HG02623 (cell line): ENCODE data around the gene SEC61A1.
A peak's percentile ranks its signal among the peaks of the same experiment; 100 is the strongest.

Experiments
- ATAC-seq: cut with Tn5 transposase; IDR thresholded peaks from one replicate; pipeline ENCODE4 v1.9.1; 2021; ENCODE audit warnings: moderate library complexity; ENCODE audit not compliant: unreplicated experiment

SEC61A1 gene

DNA sequence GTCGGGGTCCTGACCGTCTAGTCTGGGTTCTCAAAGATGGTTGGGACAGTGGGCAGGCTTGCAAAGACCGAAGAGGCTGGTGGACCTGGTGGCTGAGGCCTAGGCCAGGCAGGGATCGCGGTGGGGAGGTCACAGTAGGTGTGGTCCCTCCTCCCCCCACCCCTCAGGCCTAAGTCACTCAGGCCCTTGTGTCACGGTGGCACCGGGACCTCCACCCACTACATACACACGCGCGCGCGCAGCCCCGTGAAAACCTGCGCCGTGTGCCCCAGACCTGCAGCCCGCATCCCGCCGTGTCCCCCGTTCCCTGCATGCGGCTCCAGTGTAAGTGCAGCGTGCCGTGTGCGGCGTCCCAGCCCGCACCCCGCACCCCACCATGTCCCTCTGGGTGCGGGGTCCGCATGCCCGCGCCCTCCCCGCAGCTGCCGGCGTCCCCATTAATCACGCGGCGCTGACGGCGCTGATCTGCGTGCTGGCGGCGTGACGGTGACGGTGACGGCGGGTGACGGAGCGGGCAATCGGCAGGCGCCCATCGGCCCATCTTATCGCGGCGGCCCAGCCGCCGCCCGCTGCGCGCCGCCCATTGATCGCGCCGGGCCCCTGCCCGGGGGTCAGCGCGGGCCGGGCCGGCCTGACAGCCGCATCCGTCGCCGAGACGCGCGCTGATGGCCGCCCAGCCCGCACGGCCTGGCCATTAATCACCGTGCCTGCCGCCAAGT is 24.4 kb downstream of the SEC61A1 start:
- no peak for ATAC-seq

DNA sequence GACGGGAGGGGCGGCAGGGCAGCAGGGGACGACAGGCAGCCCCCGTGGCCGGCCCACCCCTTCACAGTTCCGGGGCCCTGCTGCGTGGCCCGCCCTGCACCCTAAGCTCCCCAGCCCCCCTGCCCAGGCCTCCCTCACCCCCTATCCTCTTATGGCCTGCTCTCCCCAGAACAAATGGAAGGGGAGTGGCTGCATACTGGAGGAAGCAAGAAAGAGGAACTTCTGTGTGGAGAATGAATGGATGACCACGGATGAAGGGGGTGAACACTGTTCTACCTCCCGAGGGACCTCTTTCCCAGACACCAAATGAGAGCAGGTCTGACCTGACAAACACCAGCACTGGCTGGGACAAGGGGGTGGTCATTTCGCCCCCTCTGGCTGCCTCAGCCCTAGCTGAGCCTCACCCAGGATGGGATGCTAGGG is 25.0 kb downstream of the SEC61A1 start:
- no peak for ATAC-seq

DNA sequence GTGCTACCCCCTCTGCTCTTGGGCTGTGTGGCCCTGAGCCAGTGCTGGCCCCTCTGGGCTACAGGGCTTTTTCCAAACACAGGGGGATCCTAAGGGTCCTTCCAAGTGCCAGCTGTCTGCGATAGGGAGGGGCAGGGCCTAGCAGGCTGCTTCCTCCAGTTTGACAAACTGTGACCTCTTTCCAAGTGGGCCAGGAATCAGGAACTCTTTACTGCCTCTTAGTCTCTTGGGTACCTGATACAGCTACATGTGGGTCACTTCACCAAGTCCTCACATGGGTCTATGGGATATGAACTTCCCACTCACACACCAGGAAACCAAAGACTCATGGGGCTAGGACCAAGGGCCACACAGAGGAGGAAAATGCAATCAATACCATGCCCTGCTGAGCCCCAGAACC is 25.4 kb downstream of the SEC61A1 start:
- no peak for ATAC-seq

DNA sequence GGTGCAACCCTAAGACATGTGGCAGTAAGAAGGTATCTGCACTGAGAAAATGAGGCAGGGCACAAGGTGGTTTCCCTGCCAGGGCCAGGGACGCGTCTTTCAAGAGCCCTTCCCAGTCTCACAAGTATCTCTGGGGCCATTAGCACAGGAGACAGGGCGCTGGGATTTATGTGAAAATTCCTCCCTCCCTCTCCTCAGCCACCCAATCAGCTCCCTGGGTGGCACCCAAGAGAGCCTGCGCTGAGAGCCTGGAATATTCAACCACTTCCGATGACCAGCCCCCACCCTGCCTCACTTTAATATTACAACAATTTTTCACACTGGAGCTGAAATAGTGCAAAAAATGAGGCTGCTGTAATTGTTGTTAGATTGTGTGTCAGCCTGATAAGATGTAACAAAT is 26.1 kb downstream of the SEC61A1 start:
- ATAC-seq = no peak

DNA sequence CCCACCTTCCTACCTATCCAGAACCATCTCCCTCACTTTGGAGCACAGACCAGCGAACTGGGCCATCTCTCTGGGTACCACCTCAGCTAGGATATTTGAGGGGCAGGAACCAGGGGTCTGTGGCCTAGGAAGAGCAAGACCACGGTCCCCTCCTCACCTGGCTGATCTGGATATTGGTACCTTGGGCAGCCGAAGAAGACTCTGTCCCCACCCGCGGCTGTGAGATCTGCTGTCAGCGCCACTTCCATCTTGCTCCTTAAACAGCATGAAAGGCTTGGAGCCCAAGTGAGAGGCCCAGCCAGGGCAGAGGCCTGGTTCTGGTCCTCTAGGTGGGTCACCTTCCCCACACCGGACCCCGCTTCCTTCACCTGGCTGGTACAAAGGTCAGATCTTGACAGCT is 26.6 kb downstream of the SEC61A1 start:
- ATAC-seq = no peak

DNA sequence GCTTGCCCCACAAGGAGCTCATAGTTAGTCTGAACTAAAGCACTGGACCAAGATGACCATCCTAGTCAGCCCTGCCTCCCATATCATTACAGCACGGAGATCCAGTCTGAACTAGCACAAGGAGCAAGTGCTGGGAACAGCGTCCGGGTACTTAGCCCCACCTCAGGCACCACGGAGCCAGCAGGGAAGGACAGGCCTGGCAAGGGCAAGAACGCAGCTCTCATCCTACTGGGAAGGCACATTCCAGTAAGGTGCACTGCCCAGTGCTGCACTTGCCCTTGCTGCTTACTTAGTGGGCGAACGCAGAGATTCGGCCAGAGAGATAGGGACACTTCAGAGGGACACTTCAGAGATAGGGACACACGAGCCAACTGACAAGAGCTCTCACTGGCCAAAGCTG is 27.6 kb downstream of the SEC61A1 start:
- no peak for ATAC-seq

DNA sequence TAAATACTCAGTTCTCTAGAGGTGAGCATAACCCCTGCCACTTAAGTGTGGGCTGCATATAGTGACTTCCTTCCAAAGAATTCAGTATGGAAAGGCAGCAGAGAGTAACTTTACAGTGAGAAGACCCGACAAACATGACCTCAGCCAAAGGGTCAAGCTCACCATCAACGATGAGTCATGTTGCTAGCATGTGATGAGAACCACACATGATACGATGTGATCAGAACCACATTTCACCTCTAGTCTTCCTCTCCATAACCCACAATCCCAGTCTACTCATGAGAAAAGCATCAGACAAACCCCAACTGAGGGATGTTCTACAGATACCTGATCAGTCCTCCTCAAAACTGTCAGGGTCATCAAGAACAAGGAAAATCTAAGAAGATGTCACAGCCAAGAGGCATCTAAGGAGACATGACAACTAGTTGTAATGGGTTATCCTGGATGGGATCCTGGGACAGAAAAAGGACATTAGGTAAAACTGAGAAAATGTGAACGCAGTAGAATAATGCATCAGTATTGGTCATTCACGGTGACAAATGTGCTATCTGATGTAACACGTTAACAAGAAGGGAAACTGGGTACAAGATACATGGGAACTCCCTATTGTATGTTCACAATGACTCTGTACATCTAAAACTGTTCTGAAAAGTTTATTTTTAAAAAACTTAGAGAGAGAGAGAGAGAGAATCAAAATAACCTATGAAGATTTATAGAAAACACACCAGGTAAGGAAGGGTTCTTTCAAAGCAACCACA is 28.3 kb downstream of the SEC61A1 start:
- ATAC-seq = no peak

DNA sequence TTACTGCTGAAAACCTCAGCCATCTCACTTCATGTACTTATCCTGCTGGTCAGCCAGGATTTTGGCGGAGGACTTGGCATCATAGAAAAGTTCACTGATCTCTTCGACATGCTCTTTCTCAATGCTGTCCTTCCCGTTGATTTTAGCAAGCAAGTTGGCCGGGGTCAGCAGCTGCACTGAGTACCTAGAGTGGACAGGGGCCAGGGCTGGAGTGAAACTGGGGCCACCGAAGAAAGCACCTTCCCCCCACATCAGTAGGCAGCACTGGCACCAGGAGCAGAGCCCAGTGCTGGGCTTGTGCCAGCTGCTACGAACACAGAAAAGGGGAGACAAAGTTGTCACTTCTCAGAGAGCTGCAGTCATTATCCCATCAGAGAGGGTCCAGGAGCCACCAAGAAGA is 29.0 kb downstream of the SEC61A1 start:
- no peak for ATAC-seq

DNA sequence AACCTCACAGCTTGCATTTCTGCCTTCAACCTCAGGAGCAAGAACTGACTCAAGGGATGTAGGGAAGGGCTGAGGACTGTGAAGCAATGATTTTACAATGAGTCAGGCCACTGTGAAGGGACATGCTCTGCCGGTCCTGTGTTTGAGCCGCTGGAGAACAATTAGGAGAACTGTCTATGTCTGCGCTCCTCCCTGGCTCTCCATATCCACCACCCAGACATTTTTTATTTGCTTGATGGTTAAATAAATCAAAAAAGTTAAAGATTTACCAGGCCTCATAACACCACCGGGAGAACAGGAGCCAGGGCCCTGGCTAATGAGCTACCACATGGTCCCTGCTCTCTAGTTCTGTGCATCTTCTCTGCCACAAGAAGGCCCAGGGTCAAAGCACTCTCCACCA is 29.6 kb downstream of the SEC61A1 start:
- ATAC-seq = no peak

DNA sequence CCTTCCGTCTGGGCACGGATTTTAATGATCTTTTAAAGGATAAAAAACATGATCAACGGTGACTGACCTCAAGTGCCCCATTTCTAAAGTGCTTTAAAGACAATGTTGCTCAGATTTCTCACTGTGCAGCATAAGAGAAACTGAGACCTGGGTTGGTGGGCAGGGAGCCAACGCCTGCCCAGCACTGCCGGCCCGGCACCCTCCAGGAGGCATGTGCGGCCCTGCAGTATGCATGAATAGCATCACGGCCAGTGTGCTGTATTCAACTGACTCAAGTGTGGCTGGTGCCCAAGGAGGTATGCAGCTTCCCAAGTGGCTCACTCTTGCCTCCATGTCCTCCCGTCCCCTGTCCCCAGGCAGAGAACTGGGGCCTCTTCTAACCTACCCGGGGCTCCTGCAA is 30.3 kb downstream of the SEC61A1 start:
- no peak for ATAC-seq

DNA sequence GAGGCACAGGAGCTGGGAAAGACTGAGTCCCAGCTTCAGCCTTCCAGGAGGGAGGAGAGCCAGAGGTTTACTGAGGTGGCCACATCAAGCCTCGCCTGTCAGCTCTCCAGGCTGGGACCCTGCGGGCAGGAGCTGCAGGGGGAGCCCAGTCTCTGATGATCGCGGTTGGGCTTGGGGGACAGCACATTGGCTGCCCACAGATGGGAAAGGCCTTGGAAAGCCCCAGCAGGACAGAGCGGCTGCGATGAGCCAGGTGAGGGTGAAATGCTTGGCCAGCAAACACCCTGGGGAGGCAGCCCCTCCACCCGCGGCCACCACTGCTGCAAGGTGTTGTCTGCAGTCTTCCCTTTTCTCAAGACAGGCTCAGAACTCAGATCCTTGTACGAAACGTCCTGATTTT is 31.2 kb downstream of the SEC61A1 start:
- ATAC-seq = no peak

DNA sequence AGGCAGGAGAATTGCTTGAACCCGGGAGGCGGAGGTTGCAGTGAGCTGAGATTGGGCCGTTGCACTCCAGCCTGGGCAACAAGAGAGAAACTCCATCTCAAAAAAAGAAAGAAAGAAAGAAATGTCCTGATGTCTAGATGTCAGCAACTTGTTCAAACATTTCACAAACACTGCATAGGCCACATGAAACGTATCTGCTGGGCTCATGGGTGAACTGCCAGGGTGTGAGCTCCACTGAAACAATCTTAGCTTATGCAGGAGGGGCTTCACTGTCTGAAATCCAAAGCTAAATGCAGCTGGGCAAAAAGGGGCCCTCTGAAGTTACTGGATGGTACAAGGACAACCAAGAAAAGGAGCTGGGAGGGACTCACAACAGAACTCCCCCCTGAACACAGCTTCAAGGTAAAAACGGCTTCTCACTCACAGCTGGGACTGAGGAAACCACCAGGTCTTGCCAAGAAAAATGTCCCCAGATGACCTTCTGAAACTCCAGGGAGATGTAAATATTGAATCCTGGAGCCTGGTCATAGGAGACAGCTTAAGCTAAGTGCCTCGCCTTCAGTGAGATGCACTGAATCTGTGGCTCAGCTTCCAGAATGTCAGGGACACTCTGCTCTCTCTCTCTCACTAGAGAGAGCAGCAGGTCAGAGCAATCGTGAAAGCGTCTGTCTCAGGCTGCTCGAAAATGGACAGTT is 31.9 kb downstream of the SEC61A1 start:
- ATAC-seq = no peak

DNA sequence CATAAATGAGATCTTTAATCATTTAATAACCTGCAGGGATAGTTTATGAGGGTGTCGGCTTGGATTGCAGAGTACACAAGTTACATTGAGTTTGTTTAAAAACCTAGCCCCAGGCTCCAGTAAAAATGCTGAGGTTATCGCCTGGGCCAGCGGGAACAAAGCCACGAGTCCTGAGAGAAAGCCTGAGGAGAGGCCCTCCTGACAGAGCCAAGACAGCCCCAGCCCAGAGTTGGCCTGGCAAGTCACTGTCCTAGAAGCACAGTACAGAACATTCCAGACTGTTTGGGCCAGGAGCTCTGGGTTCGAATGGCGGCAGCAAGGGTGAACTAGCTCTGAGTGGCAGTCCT is 32.4 kb downstream of the SEC61A1 start:
- ATAC-seq = no peak

DNA sequence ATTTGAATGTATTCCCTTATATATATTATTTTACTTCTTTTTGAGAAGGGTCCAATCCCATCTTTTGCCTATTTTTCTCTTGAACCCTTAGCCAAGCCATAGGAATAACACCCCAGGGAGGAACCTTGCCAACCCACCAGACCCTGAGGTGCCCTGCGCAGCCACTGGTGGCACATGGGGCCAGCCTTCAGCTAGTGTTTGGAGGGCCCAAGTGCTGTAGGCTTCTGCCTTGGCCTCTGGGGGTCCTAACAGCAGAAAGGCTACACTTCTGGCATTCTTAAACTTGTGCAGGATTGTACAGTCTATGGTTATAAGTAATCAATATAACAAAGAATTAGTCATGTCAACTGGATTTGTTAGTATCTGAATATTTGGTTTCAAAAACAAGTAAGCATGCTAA is 36.9 kb downstream of the SEC61A1 start:
- no peak for ATAC-seq

DNA sequence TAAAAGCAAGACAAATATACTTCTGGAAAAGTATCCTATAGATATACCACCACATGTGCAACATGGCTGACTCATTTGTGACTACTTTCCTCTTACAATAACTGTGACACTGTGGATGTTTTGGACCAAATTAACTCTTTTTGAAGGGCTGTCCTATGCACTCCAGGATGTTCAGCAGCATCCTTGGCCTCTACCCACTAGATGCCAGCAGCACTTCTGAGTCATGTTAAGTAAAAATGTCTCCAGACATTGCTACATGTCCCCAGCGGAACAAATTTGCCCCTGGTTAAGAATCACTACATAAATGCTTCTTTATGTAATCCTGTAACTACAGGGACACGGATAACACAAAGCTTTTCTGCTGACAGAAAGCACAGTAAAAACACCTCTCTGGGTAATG is 39.3 kb downstream of the SEC61A1 start:
- no peak for ATAC-seq

DNA sequence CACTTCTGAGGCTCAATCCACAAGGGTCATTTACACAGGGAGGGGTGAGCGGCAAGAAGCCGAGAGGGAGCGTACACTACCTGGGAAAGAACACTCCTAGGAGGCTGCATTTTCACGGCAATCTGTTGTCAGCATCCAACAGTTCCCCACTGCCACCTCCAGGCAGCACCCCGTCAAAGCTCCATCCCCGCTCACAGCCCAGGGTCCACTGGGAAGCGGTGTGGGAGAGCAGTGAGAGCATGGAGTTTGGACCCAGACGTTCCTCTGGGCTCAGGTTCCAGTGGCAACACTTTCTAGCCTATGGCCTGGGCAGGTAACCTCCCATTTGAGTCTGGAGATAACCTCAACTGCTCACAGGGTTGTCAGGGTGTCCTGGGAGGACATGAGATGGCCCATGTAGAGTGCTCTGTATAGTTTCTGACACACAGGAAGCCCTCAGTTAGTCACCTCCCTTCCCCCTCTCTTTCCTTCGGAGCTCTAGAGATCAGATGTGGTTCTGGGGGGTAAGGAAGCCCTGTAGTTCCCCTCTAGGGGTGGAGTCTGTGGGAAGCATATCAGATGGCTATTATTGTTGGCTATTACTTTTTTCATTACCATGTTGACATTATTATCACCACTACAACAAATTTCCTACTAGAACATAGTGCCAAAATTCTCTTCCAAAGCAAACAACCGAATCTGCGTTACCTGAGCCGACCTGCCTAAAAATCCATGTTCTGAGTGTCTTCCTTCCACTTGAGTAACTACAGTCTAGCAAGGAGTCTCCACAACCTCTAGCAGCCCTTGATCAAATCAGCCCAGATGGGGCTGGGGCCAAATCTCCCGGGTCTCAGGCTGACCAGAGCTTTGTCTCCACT is 42.3 kb downstream of the SEC61A1 start:
- no peak for ATAC-seq

DNA sequence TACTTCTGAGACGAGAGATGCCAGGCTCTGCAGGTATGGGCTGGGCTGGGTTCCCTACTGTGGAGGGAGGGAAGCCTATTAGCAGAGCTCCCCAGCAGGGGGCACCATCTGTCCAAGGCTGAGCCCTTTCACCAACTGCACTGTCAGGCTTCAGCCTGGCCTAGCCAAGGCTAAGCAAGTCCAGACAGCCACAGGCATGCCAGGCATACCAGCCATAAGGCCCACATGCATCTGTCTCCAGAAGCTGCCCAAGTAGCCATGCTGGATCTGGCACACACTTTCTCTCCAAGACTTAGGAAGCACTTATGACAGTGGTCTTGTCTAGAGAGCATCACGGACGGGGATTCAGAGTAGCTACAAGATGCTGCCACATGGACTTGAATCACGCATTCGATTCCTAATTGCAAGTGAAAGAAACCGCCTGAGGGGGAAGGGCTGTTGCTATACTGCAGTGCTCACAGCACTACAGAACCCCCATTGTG is 43.0 kb downstream of the SEC61A1 start:
- ATAC-seq = peak; percentile 90

DNA sequence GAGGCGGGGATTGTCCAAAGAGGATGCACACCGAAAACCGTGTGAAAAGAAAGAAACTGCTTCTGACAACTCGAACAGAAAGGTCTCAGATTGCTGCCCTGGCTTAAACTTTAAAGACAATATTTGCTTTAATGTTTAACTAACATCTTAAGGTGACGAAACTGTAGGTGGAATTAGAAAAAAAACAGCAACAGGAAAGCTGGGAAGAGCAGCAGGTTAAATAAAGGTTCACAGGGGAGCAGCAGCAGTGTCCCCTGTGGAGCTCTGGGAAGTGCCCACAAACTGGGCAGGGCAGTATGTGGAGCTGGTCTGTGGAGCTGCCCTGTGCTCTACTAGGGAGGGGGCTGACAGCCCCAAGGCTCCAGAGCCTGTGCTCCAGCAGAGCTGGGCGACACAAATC is 46.0 kb downstream of the SEC61A1 start:
- no peak for ATAC-seq

DNA sequence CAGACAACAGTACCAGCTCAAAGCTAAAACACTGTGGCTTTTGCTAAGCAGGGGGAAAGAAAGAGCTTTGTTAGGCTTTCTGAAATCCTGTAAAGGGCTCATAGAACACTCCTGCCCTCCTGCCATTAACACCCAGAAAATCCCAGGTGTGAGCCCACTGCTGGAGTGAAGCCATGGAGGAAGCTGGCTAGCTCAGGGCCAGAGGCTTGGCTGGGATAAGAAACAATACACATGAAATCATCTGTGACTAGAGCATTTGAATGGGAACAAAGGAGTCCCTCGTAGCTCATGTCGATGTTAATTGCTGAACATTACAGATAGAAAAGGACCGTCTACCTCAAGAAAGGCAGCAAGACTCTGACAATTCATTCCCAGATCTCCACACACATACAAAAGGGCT is 47.9 kb downstream of the SEC61A1 start:
- ATAC-seq = no peak

DNA sequence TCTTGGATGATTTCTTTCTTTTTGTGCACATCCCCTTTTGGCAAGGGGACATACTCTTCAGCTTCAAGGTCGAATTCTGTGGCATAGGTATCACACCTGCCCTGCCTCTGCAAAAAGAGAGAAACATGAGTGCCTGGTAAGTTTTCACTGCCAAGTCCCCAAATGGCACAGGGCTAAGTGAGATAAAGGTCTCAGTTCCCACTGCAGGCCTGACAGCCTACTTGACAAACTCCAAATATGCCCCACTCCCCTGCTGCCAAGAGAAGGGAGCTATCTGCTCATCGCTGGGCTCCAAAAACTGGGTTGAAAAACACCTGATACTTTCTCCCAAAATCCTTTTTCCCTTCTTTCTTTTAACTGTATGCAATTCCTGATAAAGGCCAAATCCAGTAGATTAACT is 48.4 kb downstream of the SEC61A1 start:
- ATAC-seq = no peak

DNA sequence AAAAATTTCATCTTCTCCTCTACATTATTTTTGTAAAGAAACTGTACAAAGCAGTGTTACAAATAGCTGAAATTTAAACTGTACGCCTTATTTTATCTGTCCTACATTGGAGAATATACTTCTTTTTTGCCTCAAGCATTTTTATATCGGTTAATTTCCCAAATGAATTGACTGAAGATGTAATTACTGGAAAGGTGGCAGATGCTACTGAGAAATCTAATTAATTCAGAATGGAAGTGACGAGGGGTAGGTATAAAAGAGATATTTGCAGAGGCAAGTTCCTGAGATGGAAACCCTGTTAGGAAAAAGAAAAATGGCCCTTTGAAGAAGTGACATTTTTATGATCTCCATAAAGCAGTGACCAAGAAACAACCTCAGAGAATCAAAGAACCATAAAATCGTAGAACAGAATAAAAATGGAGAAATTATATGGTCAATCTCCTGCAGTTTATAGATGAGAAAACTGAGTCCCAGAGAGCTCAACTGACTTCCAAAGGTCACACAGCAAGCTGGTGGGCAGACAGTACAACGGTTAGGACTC is 51.0 kb downstream of the SEC61A1 start:
- ATAC-seq = no peak
